HG03565 (cell line): ENCODE measurements around the gene FHAD1.

Experiments used
- ATAC-seq: cut with Tn5 transposase; IDR thresholded peaks from one replicate; pipeline ENCODE4 v1.9.1; 2021; ENCODE audit warnings: mild to moderate bottlenecking, moderate library complexity; ENCODE audit not compliant: unreplicated experiment

Gene FHAD1

GRCh38 chr1:15390667-15391066 is 143.6 kb downstream of the FHAD1 start:
- no peak for ATAC-seq

DNA sequence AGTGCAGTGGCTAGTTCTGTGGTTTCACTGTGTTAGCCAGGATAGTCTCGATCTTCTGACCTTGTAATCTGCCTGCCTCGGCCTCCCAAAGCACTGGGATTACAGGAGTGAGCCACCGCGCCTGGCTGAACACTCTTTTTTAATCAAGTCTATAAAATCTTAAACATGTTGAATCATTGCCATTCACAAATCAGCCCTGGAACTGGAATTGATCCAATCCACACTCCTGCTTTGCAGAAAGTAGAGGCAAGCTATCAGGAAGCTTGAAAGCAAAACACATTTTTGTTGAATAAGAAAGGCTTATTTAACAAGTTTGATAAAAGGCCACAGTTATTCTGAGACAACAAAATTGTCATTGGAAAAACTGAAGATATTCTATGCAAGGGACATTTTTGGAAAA is 144.3 kb downstream of the FHAD1 start:
- ATAC-seq = no peak

DNA sequence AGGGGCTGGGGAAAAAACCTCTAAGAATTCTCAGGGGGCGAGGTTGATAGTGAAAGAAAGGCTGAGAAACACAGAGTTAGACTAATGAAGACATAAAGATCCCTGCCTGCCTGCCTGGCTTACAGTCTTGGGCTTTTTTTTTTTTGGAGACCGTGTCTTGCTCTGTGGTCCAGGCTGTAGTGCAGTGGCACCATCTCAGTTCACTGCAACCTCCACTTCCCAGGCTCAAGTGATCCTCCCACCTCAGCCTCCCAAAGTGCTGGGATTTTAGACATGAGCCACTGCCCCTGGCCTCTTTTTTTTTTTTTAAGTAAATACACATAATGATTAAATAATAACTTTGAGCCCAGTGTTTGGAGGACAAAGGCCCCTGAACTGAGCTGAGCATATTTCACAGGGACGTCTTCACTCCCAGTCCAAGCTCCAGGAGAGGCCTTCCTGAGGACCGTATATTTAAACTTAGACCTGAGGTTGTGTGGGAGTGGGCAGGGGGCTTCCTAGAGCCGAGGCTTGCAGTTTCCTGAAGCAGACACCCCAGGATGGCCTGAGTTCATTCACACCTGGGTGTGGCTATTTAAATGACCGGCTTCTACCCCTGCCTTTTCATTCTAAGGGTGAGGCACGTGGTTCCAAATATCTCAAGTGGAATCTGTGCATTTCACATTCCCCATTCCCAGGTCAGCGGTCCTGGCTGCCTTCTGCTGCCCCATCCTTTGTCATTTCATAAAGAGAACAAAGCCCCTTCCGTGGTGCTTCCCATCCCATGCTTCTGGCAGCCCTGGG is 146.6 kb downstream of the FHAD1 start:
- ATAC-seq = no peak

GRCh38 chr1:15394258-15394690 is 147.3 kb downstream of the FHAD1 start:
- ATAC-seq = no peak

DNA sequence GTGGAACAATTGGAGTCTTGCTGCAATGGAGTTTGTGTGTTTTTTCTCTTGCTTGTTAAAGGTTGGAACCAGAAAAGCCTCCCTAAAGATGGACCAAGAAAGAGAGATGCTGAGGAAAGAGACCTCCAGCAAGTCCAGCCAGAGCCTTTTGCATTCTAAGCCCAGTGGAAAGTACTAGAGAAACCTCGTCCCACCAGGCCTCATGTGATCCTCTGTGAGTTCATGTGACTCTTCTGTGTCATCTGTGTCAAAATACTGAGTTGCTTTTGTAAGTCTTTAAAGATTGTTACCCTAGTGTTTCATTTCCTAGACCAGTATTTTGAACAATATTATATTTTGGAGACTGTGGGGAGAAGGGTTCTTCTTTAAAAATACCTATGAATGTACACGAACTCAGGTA is 150.2 kb downstream of the FHAD1 start:
- no peak for ATAC-seq

DNA sequence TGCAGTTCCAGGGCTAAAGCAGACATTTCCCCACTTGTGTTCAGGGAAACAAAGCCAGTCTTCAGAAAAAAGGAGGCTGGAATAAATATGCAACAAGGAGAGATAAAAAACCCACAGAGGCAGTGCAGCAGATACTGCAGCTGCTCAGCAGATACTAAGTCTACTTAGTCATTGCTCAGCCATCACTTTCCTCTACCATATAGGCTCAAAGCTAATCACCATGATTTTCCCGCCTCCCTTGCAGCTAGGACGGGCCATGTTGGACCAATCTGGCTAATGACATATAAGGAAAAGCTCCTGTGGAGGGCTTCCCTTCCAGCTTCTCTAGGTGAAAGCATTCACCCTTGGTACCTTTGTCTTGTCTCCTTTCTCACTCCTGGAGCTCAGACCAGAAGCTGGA is 152.7 kb downstream of the FHAD1 start:
- ATAC-seq = no peak

DNA sequence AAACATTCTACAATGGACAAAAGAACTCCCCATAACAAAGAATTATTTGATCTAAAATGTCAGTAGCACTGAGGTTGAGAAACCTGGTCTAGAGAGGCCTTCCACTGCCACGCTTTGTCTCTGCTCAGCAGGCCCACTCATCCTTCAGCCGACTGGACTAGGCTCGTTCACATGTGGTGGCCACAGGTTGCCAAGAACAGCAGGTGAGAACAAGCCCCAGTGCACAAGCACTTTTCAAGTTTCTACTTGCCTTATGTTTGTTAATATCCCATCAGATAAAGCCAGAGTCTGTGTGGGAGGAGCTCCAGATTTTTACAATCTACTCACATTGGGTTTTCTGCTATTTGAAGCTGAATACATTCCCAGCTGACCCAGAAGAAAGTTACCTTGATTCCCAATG is 153.6 kb downstream of the FHAD1 start:
- ATAC-seq = no peak

GRCh38 chr1:15401391-15402055 is 154.5 kb downstream of the FHAD1 start:
- ATAC-seq = no peak

DNA sequence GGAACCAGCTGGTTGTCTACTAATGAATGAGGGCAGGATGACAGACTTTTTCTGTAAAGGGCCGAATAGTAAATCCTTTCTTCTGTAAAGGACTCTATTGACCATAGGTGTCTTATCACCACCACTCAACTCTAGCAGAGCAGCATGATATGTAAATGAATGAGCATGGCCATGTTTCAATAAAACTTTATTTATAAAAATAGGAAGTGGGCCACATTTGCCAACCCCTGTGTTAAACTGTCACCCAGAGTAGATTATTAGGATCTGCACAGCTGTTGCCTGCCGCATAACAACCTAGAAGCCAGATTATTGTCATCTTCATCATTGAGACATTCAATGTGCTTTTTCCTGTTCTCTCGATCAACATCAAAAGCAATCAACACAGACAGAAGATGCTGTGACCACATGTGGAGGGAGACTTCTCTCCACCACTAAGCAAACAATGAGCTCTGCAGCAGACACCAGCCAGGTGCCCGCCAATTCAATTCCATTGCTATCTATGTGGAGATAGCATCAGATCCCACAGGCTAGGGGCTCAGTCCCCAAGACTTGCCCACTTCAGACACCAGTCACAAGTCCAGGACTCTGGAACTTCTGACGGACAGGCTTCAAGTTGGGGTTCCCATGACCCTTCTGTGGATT is 155.9 kb downstream of the FHAD1 start:
- ATAC-seq = no peak

DNA sequence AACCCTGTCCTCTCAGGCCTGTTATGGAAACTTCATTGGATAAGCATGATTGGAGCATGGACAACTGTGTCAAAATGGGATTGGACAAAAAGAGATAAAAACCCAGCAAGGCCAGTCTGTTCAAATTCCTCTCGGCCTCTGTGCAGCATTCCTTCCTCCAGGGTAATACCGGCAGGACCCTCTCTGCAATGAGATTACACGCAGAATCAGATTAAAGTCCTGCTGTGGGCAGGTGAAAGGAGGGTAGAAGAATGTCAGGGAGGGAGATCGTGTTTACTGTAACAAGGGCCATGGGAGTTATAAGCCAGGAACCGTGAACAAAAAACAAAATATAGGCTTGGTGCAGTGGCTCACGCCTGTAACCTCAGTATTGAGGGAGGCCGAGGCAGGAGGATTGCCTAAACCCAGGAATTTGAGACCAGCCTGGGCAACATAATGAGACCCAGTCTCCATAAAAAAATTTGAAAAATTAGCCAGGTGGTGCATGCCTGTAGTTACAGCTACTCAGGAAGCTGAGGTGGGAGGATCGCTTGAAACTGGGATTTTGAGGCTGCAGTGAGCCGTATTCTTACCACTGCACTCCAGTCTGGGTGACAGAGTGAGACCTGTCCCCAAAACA is 157.0 kb downstream of the FHAD1 start:
- ATAC-seq = no peak

GRCh38 chr1:15405106-15405850 is 158.3 kb downstream of the FHAD1 start:
- no peak for ATAC-seq

- no peak for ATAC-seq
Observed at GRCh38 chr1:15406614-15407559, 159.9 kb downstream of the FHAD1 start.

DNA sequence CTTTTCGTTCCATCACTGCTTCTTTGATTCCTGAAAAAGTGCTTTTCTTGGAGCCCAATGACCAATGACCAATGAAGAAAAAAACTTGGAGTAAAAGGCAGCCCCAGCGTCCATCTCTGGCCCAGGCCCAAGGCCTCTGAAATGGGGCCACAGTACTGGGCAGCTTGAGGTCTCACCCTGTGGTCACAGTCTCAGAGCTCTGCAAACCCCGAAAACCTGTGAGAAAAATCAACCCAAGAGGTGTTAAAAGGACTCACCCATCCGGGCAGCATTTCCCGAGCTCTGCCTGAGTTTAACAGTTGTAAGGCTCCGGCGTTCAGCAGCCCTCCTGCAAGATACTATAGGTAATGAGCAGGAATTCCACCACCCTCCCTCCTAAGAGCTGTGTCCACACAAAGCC is 160.6 kb downstream of the FHAD1 start:
- ATAC-seq = no peak

DNA sequence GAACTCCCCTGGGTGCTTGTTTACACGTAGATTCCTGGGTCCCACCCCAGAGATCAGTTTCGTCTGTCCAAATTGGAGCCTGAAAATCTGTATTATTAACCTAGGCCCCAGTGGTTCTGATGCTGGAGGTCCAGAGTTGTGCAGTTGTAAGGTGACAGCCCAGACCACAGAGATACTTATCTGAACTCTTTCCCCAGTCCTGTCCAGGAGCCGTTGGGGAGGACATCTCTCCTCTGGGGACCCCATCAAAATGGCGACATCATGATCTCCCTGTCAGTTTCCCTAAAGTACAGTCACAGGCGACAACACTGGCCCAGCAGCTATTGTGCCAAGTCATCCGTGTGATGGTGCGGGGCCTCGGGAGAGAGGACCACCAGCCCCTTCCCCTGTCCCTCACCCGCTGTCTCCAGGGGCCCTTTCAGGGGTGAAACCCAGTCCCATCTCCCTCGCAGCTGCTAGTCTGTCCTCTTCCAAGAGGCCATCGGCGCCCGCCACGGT is 161.9 kb downstream of the FHAD1 start:
- ATAC-seq = no peak

DNA sequence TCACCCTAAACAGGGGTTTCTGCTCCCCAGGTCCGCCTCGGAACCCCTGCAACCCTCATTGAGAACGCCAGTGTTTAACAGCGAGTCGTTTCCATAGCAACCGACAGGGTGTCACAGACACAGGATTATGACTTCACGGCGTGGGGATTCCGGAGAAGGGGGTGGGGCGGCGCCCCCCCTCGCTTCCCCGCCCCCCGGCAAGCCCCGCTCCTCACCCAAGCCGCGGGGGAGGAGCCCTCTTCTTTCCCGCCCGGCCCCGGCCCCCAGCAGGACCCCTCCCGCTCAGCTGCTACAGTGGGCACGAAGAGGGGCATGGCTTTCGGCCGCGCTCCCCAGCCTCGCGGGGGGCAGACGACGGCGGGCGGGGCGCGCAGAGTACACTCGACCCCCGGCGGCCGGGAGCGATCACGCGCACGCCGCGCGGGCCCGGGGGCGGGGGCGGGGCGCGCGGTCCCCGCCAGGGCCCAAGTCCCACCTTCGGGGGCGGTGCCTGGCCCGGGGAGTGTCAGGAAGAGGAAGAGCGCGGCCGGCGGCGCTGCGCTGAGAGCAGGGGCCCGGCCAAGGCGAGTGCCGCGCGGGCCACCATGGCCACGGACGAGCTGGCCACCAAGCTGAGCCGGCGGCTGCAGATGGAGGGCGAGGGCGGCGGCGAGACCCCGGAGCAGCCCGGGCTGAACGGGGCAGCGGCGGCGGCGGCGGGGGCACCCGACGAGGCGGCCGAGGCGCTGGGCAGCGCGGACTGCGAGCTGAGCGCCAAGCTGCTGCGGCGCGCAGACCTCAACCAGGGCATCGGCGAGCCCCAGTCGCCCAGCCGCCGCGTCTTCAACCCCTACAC is 162.6 kb downstream of the FHAD1 start, which contains the start of gene EFHD2:
EFHD2 (plus strand) TSS at position 501 of the 835 bp plus-strand sequence; CDS start at position 585, 84 bp downstream.
- peak; percentile 74 for ATAC-seq

DNA sequence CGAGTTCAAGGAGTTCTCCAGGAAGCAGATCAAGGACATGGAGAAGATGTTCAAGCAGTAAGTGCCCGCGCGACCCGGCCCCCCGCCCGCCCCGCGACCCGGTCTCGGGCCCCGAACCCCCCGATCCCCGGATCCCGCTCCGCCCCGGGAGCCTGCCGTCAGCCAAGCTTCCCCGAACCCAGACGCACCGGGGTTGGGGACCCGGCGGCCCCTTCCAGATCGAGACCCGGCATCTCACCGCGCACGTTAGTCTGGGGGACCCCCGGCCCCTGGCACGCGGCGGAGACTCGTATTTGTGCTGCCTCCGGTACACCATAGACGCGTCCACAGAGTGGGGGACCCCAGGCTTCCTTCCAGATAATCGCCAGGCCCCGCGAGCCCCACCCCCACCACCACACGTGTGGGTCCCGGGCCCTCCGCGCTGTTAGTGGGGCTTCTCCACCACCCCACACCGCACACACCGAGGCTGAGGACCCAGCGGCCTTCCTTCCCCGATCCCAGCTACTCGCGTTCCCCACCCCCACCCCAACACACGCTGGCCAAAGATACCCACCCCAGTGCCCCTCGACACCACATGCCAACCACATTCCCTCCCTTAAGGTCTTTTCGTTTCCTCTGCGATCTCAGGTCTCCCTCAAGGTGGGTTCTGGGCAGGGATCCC is 163.3 kb downstream of the FHAD1 start:
- no peak for ATAC-seq

DNA sequence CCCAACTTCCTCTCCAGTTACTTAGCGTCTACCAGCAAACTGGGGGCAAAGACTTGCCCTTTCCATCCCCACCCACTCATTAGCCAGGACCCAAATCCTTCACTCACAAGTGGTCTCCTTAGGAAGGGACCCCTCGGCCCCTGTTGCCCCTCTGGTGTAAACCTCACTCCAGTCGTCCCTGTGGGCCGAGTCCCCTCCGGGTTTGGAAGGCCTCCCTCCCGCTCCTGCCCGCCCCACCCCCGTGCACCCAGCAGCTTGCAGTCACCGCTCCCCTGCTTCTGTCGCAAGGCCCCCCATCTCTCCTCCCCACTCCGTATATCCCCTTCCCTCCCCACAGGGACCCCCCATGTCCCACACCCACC is 163.8 kb downstream of the FHAD1 start:
- ATAC-seq = no peak

- ATAC-seq = peak; percentile 30
Observed at GRCh38 chr1:15411593-15412137, 164.6 kb downstream of the FHAD1 start.
